ENCODE results near the gene ATP6V0C. TPM values are rescaled to one million over a fixed set of nuclear protein-coding genes. Genes with fewer than 3 reads are reported as not detected.

The ATP6V0C gene
- total RNA-seq, 1 experiment from 2014 or later: 173 TPM

DNA sequence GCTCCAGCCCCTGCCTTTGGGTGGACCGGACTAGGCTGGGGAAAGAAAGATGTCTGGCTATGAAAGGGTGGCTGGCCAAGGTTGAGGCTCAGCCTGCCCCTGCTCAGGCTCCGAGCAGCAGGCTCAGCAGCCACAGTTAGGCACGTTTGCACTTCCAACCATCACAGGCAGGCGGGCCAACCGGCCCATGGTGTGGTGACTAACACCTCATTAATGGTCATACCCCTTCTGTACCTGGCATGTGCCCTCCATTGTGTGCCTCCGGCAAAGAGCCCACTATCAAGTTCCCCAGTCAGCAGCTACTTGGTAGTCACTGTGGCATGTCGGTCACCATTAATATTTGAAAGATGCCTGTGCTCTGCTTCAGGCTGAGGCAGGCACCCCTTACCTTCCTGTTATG lies 32.1 kb upstream of the ATP6V0C start:
- no peak overlapping the region for H3K27ac Mint-ChIP-seq (ENCODE audit: low read depth, unreplicated experiment)
- no peak for DNase-seq (ENCODE audit: unreplicated experiment)
- H3K4me3 Mint-ChIP-seq (ENCODE audit: unreplicated experiment): no peak overlapping the region
- H3K9me3 Mint-ChIP-seq (ENCODE audit: unreplicated experiment): no peaks in the 10 kb centered on the region
- CTCF ChIA-PET: interaction anchor here (0.6 to 2.0 kb wide), 3 partner anchors 19 to 287 kb away, joined by 3 to 11 read pairs (median 3); no protein-coding TSS in a partner anchor
- BruUV-seq (replicated peaks): no TSS peak
- TF ChIP-seq, protein P1, sequence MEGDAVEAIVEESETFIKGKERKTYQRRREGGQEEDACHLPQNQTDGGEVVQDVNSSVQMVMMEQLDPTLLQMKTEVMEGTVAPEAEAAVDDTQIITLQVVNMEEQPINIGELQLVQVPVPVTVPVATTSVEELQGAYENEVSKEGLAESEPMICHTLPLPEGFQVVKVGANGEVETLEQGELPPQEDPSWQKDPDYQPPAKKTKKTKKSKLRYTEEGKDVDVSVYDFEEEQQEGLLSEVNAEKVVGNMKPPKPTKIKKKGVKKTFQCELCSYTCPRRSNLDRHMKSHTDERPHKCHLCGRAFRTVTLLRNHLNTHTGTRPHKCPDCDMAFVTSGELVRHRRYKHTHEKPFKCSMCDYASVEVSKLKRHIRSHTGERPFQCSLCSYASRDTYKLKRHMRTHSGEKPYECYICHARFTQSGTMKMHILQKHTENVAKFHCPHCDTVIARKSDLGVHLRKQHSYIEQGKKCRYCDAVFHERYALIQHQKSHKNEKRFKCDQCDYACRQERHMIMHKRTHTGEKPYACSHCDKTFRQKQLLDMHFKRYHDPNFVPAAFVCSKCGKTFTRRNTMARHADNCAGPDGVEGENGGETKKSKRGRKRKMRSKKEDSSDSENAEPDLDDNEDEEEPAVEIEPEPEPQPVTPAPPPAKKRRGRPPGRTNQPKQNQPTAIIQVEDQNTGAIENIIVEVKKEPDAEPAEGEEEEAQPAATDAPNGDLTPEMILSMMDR (IDR thresholded peaks at IDR 0.05; ENCODE audit: unreplicated experiment): no peak
- POLR2A ChIA-PET: no interaction called here
- H3K27me3 Mint-ChIP-seq (ENCODE audit: insufficient read depth, unreplicated experiment): no peaks in the 10 kb centered on the region
- peaks cover 12% of the 10 kb centered on the region for H3K4me1 Mint-ChIP-seq (ENCODE audit: insufficient read depth, unreplicated experiment)
- intact Hi-C loops (cut with micrococcal nuclease): no loop called here
- H3K36me3 Mint-ChIP-seq (ENCODE audit: insufficient read depth, unreplicated experiment): peaks cover 10% of the 10 kb centered on the region

DNA sequence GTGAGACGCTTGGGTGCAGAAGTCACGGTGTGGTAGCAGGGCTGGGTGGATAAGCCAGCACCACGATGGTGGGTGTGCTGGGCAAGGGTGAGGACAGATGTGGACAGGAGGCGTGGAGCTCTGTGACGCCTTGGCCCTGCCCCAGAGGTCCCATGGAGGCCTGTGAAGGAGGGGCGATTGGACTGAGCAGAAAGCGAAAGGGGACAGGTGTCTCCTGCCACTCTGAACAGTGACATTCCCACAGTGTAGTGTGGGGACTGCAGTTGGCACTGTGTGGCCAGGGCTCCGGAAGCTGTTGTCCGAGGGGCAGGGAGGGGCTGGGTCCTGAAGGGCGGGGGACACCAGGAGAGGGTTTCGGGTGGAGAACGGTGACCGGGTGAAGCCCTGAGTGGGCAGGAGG lies 31.5 kb upstream of the ATP6V0C start:
- no TSS peak for BruUV-seq (replicated peaks)
- intact Hi-C loops (cut with micrococcal nuclease): no loop called here
- no peak overlapping the region for H3K27ac Mint-ChIP-seq (ENCODE audit: low read depth, unreplicated experiment)
- ChIA-PET CTCF (interaction anchor here (0.7 to 2.0 kb wide), 2 partner anchors 17 to 19 kb away, joined by 3 to 11 read pairs; no protein-coding TSS in a partner anchor), POLR2A (interaction anchor here (0.5 kb wide), 1 partner anchor 510 kb away, joined by 5 read pairs; the partner anchor contains the start of gene TBL3)
- H3K4me3 Mint-ChIP-seq (ENCODE audit: unreplicated experiment): no peak overlapping the region
- H3K36me3 Mint-ChIP-seq (ENCODE audit: insufficient read depth, unreplicated experiment): peaks cover 10% of the 10 kb centered on the region
- no peaks in the 10 kb centered on the region for H3K9me3 Mint-ChIP-seq (ENCODE audit: unreplicated experiment)
- no peak for DNase-seq (ENCODE audit: unreplicated experiment)
- no peaks in the 10 kb centered on the region for H3K27me3 Mint-ChIP-seq (ENCODE audit: insufficient read depth, unreplicated experiment)
- TF ChIP-seq, protein P1 (IDR thresholded peaks at IDR 0.05; ENCODE audit: unreplicated experiment): no peak
- peaks cover 14% of the 10 kb centered on the region for H3K4me1 Mint-ChIP-seq (ENCODE audit: insufficient read depth, unreplicated experiment)

DNA sequence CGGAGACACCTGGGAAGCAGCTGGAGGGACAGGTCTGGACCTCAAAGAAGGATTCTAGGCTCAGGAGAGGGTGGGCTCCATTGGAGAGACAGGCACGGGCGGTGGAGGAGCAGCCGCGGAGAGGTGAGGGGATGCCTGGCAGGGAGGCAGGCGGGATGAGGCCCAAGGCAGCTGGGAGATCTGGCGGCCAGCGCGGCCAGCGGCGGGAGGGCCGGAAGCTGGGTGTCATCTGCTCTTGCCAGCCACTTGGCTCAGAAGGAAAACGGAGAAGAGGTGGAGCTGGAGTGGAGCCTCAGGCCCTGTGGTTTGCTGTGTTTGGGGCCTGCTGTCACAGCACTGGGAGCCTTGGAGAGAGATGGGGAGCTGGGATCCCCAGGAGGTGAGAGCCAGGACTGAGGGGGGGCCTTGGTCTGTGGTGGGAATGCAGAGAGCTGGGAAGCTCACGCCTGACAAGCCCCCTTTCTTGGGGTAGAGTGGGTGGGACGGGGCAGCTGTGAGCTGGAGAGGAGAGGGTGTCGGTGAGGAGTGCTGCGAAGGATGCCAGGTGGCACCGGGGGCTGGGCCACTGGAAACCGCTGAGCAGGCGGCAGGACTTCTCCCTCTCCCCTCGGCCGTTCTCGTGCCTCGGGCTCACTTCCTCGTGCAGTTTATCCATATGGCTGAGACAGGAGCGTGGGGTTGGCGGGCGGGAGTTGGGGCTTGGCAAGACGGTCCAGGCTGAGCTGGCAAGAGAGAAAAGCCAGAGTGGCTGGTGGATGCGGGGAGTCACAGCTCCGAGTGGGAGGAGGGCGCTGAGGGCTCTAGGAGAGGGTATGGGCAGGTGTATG lies 30.8 kb upstream of the ATP6V0C start:
- no peak overlapping the region for H3K27ac Mint-ChIP-seq (ENCODE audit: low read depth, unreplicated experiment)
- POLR2A ChIA-PET: interaction anchor here (0.5 to 1.1 kb wide), 2 partner anchors 38 to 511 kb away, joined by 3 to 5 read pairs; partner anchors contain the start of gene TBL3

More for the DNA sequence above, 30.8 kb upstream of the ATP6V0C start:
- Mint-ChIP-seq H3K4me1 (ENCODE audit: insufficient read depth, unreplicated experiment) (peaks cover 10% of the 10 kb centered on the region), H3K36me3 (ENCODE audit: insufficient read depth, unreplicated experiment) (peaks cover 9% of the 10 kb centered on the region), H3K4me3 (ENCODE audit: unreplicated experiment) (no peak overlapping the region), H3K27me3 (ENCODE audit: insufficient read depth, unreplicated experiment) (no peaks in the 10 kb centered on the region), H3K9me3 (ENCODE audit: unreplicated experiment) (no peaks in the 10 kb centered on the region)
- no TSS peak for BruUV-seq (replicated peaks)
- TF ChIP-seq, protein P1 (IDR thresholded peaks at IDR 0.05; ENCODE audit: unreplicated experiment): no peak
- no peak for DNase-seq (ENCODE audit: unreplicated experiment)
- CTCF ChIA-PET: interaction anchor here (0.6 to 2.0 kb wide), 4 partner anchors 18 to 290 kb away, joined by 3 to 11 read pairs (median 4); no protein-coding TSS in a partner anchor
- intact Hi-C loops (cut with micrococcal nuclease): no loop called here
